AG04450 (cell line): Measurements from ENCODE around the gene TTR. TPM values are rescaled to one million over a fixed set of nuclear protein-coding genes. Genes with fewer than 3 reads are reported as not detected.

Experiments
- CTCF ChIA-PET: fragments of 300-600, 350-600 bp; formaldehyde crosslinking; extraction: SDS; loops from one replicate; lab custom pipeline; 2022; ENCODE audit warnings: antibody characterized with exemption, inconsistent platforms; lab: Charles Lee
- POLR2A ChIA-PET: fragments of 350-600 bp; formaldehyde crosslinking; extraction: SDS; loops from one replicate; lab custom pipeline; 2021; ENCODE audit warnings: antibody characterized with exemption, inconsistent platforms; lab: Yijun Ruan, JAX
- DNase-seq: peaks from one replicate; pipeline ENCODE4 v3.0.0-alpha.2; 2011; ENCODE audit warnings: low read depth, low spot score
- H3K27ac ChIP-seq: one replicate; pipeline ENCODE4 v1.5.1; 2012; ENCODE audit warnings: low read depth, low read length, control low read depth
- H3K27me3 ChIP-seq: one replicate; pipeline ENCODE4 v1.6.0; 2012; ENCODE audit warnings: low read length; ENCODE audit not compliant: control insufficient read depth, insufficient read depth
- H3K4me3 ChIP-seq: 2 replicates; pipeline ENCODE4 v1.5.1; 2011; ENCODE audit warnings: mild to moderate bottlenecking, low read depth, low read length, control low read depth
- H3K9me3 ChIP-seq: 2 replicates; pipeline ENCODE4 v1.5.1; 2012; ENCODE audit warnings: low read length; ENCODE audit not compliant: control insufficient read depth, insufficient read depth
- polyA plus RNA-seq: library from polyadenylated mRNA; depleted of rRNA; stranded (reverse); fragments of >200 nt; gene quantifications from 2 replicates; pipeline ENCODE4 v1.2.3, GENCODE V29; 2011
- TF ChIP-seq, protein P1 (sequence below): IDR thresholded peaks from 2 replicates; pipeline ENCODE4 v1.5.1; 2011; ENCODE audit warnings: low read depth, low read length, control low read depth, inconsistent platforms

TTR gene
- polyA plus RNA-seq, 1 experiment = not detected

DNA sequence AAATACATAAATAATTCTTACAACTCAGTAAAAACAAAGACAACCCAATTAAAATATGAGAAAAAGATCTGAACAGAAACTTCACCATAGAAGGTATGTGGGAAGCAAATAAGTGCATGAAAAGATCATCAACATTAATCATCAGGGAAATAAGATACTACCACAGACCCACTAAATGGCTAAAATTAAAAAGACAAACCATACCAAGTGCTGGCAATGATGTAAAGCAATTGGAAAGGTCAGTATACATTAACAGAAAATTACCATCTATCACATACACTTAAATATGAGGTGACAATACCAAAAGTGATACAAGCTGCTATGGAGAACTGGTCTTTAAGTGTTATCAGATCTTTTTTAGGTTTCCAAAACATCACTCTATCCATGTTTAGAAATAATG is 44.7 kb downstream of the TTR start:
- POLR2A ChIA-PET = no interaction called here
- Histone ChIP-seq H3K27me3 (no peaks in the 10 kb centered on the region), H3K9me3 (no peaks in the 10 kb centered on the region), H3K4me3 (no peak overlapping the region), H3K27ac (no peak overlapping the region)
- TF ChIP-seq, protein P1, sequence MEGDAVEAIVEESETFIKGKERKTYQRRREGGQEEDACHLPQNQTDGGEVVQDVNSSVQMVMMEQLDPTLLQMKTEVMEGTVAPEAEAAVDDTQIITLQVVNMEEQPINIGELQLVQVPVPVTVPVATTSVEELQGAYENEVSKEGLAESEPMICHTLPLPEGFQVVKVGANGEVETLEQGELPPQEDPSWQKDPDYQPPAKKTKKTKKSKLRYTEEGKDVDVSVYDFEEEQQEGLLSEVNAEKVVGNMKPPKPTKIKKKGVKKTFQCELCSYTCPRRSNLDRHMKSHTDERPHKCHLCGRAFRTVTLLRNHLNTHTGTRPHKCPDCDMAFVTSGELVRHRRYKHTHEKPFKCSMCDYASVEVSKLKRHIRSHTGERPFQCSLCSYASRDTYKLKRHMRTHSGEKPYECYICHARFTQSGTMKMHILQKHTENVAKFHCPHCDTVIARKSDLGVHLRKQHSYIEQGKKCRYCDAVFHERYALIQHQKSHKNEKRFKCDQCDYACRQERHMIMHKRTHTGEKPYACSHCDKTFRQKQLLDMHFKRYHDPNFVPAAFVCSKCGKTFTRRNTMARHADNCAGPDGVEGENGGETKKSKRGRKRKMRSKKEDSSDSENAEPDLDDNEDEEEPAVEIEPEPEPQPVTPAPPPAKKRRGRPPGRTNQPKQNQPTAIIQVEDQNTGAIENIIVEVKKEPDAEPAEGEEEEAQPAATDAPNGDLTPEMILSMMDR = no peak
- no peak for DNase-seq
- CTCF ChIA-PET = no interaction called here

DNA sequence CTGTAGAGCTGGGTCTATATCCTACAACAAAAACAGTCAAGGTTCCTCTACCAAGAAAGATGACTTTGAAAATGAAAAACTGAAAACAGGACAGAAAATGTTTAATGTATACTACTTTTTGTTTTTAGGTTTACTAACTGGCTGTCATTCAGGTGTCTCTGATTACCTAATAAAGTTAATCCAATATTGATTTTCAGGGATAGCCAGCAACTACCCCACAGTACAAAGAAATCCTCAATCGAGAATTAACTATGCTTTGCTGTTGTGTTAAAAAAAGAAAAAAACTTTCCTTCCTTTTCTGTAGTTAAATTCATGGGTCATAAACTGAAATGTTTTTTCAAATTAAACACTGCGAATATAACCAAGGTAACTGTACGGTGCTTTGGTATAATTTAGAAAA is 45.8 kb downstream of the TTR start:
- TF ChIP-seq, protein P1 = no peak
- ChIA-PET POLR2A (no interaction called here), CTCF (interaction anchor here (0.6 kb wide), 1 partner anchor 135 kb away, joined by 3 read pairs; no protein-coding TSS in a partner anchor)
- DNase-seq = no peak
- no peaks in the 10 kb centered on the region for H3K9me3 ChIP-seq
- no peaks in the 10 kb centered on the region for H3K27me3 ChIP-seq
- H3K27ac ChIP-seq = no peak overlapping the region
- no peak overlapping the region for H3K4me3 ChIP-seq

DNA sequence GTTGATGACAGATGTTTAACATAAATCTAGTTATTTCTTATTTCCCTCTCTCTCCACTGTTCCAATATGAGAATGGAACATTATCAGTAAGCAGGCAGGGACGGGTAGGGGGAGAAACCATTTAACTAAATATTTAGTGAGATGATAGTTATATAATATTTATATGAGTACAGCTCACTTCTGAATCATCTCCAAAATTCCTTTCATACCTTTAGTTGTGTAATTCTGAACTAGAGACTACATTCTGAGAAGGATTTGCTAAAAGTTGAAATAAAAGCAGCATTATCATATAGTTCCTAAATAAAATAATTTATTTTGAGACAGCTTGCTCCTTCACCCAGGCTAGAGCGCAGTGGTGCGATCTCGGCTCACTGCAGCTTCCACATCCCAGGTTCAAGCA is 51.3 kb downstream of the TTR start:
- ChIA-PET POLR2A (no interaction called here), CTCF (no interaction called here)
- H3K27ac ChIP-seq = no peak overlapping the region
- no peak for DNase-seq
- TF ChIP-seq, protein P1 = no peak
- no peaks in the 10 kb centered on the region for H3K27me3 ChIP-seq
- no peaks in the 10 kb centered on the region for H3K9me3 ChIP-seq
- H3K4me3 ChIP-seq = no peak overlapping the region

DNA sequence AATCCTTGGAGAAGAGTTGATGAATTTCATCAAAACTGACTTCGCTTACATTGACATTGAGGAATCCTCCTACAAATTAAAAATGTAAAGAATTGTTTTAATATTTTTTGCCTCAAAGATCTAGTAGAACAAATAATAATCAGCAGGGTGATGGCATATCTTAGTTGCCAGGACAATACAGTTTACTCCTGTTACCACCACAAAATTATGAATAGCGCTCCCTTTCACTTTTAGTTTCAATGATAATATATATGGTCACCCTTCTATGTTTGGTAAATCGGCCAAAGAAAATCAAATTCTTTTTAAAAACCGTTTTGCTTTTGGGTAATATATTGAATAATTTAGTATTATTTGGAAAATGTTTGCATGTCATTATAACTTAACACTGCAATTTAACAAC is 53.7 kb downstream of the TTR start:
- no peak for DNase-seq
- CTCF ChIA-PET = no interaction called here

DNA sequence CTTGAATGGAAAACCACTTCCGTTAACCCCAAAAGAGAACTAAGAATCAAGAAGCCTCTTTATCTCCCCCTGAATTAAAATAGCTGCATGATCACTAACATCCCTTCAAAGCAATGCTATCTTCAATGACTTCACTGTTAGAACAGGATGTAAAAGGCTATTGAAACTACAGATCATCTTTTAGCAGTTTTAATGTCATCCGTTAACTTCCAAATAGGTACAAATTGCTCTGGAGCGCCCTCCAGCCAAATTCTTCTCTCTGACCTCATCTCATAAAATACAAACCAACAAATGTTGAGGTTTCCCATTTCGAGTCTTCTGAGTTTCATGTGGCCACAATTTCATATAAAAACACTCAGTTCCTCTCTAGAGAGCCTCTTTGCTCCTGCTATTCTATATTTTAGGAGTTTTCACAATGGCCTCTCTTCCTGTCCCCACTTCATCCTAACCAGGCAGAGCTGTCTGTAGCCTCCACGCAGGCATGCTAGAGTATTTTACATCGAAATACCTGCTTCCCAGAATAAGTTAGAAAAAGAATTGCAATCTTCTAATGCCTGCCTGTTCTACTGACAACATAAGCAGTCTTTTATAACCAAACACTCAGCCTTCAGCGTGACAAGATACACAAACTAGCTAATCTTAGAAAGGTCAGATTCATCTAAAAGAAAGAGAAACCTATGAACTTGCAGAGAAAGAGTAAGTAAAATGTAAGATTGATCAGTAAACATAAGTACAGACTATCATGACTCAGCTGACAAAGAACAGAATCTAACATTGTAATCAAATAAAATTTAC is 54.9 kb downstream of the TTR start:
- Histone ChIP-seq H3K27ac (no peak overlapping the region), H3K9me3 (no peaks in the 10 kb centered on the region), H3K27me3 (no peaks in the 10 kb centered on the region), H3K4me3 (no peak overlapping the region)
- no peak for DNase-seq
- TF ChIP-seq, protein P1 = no peak
- ChIA-PET POLR2A (no interaction called here), CTCF (no interaction called here)

More for the DNA sequence above, 53.7 kb downstream of the TTR start:
- TF ChIP-seq, protein P1 = no peak
- H3K27me3 ChIP-seq = no peaks in the 10 kb centered on the region
- no peak overlapping the region for H3K4me3 ChIP-seq
- POLR2A ChIA-PET = no interaction called here
- no peak overlapping the region for H3K27ac ChIP-seq
- H3K9me3 ChIP-seq = no peaks in the 10 kb centered on the region
